Peyer's patch (tissue), 4 donors: ENCODE results near the gene POLR2L.

Source experiments
- POLR2A ChIP-seq, 2 donors: fragments of 450-650 bp; IDR thresholded peaks; one replicate each; pipeline ENCODE4 v1.5.1; 2017; ENCODE audit warnings: antibody characterized with exemption in 2 of 2, mild to moderate bottlenecking in 2 of 2, moderate library complexity in 2 of 2
- TF ChIP-seq, protein P1 (sequence below), 6 experiments: fragments of 450-650 bp in 4 of 6; fragments of 200-600 bp in 2 of 6; sonication (generic) in 1 of 6; IDR thresholded peaks; one replicate each; pipeline ENCODE4 v1.5.1; 2017 to 2019; ENCODE audit warnings: antibody characterized with exemption in 6 of 6, mild to moderate bottlenecking in 3 of 6, moderate library complexity in 1 of 6

DNA sequence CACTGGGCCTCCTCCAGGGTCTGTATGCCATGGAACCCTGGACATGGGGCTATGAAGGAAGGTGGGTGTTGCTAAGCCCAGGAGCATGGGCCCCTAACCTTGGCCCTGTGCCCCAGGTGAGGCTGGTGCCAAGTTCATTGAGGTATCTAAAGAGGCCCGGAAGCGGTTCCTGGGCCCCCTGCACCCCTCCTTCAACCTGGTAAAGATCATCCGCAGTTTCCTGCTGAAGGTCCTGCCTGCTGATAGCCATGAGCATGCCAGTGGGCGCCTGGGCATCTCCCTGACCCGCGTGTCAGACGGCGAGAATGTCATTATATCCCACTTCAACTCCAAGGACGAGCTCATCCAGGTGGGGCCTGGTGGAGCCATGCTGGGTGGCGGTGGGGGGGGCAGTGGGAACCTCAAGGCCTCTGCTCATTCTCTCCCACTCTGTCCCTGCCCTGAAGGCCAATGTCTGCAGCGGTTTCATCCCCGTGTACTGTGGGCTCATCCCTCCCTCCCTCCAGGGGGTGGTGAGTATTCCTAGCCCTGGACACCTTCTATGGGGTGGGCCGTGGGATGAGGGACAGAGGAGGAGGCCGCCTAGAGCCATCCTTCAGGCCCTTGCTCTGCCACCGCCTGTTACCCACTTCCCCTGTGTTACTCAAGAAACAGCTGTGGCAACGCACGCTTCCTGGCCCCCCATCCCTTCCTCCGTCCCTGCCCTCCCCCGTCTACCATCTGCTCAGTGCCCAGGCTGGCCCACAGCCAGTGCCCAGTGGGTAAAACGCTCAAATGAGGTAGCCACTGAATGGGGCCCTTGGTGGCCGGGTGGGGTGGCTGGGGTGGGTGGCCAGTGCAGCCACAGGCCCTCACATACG, 20.6 kb downstream of the POLR2L start:
- TF ChIP-seq, protein P1, sequence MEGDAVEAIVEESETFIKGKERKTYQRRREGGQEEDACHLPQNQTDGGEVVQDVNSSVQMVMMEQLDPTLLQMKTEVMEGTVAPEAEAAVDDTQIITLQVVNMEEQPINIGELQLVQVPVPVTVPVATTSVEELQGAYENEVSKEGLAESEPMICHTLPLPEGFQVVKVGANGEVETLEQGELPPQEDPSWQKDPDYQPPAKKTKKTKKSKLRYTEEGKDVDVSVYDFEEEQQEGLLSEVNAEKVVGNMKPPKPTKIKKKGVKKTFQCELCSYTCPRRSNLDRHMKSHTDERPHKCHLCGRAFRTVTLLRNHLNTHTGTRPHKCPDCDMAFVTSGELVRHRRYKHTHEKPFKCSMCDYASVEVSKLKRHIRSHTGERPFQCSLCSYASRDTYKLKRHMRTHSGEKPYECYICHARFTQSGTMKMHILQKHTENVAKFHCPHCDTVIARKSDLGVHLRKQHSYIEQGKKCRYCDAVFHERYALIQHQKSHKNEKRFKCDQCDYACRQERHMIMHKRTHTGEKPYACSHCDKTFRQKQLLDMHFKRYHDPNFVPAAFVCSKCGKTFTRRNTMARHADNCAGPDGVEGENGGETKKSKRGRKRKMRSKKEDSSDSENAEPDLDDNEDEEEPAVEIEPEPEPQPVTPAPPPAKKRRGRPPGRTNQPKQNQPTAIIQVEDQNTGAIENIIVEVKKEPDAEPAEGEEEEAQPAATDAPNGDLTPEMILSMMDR (IDR thresholded peaks at IDR 0.05), result no peak
- no peak for TF ChIP-seq POLR2A (IDR thresholded peaks at IDR 0.05)
